ENCODE results near the gene LRIT2.
A peak's percentile ranks its signal among the peaks of the same experiment; 100 is the strongest.

The LRIT2 gene

DNA sequence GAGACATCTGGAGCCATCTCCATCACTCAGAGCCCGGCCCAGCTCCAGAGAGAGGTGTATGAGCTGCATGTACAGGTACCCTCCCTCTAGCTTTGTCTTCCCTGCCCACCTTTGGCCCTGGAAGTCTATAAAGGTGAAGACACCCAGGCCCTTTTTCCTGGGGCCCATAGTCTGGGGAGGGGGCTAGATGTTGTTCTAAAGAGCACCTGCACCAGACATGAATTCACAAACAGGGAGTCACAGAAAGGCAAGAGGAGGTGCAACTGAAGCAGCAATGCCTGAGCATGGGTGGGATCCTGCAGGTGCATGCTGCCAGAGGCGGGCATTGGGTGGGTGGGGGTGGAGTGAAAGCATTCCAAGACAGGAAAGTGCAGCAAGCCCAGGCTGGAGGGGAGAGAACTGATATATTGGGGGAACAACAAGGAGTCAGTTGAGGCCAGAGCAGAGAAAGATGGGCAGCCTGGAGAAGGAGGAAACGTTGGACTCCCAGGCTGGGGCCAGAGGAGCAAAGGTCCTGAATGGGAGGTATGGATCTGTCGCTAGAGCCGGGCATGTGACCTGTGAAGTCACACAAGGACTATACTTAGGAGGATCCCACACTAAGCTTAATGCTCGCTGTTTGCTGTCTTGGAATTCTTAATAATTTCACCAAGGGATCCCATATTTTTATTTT lies 19.4 kb downstream of the LRIT2 start:
- Histone ChIP-seq H3K4me1 (ENCODE audit: control insufficient read depth, insufficient read depth, low read length) (no peaks in the 10 kb centered on the region), H3K27me3 (ENCODE audit: control insufficient read depth, insufficient read depth, low read length) (no peaks in the 10 kb centered on the region), H3K4me3 (ENCODE audit: low read length) (no peak overlapping the region), H3K36me3 (ENCODE audit: control insufficient read depth, insufficient read depth, low read length) (no peaks in the 10 kb centered on the region), H3K9me3 (ENCODE audit: control insufficient read depth, insufficient read depth, low read length) (no peaks in the 10 kb centered on the region), H3K27ac (ENCODE audit: low read length) (no peak overlapping the region)
- no peak for DNase-seq (ENCODE audit: low read depth, low spot score)
- WGBS (ENCODE audit: insufficient coverage, insufficient read length): no CpG with 5 or more reads among the region's 6 CpGs

DNA sequence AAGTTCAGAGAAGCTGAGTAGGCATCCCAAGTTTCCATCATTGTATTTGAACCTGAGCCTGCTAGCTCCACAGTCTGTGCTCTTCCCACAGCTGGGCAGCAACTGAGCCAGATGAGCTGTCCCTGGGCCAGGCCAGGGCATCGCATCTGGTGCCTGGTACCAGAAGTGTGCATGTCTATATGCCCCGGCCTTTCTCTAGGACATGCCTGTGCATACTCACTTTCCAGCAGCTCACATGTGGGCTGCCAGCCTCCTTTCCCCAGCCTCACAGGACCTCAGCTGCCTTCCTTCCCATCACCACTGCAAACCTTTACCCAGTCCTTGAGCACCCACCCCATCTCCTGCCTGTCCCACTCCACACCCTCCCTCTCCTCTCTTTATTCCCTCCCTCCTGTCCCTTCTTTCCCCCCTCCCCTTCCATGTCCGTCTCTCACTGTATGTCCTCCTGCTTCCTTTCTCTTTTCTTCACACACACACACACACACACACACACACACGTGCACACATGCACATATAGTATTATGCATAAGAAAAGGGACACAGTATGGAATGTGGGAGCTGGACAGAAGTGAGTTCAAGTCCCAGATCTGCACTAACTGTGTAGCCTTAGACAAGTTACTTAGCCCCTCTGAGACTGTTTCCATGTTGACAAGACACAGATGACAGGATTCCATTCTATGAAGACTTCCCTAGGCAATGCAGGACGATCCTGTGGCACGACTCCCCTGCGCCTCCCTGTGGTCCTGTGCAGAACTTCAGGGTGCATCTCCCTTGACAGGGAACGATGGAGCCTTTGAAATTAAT lies 20.1 kb downstream of the LRIT2 start:
- peak; percentile 45 for DNase-seq (ENCODE audit: low read depth, low spot score)

GRCh38 chr10:84204610-84205009 lies 20.7 kb downstream of the LRIT2 start:
- no CpG with 5 or more reads among the region's 4 CpGs for WGBS (ENCODE audit: insufficient coverage, insufficient read length)
- Histone ChIP-seq H3K4me1 (ENCODE audit: control insufficient read depth, insufficient read depth, low read length) (no peaks in the 10 kb centered on the region), H3K9me3 (ENCODE audit: control insufficient read depth, insufficient read depth, low read length) (no peaks in the 10 kb centered on the region), H3K36me3 (ENCODE audit: control insufficient read depth, insufficient read depth, low read length) (no peaks in the 10 kb centered on the region; the same call in 1 of the 2 replicates), H3K4me3 (ENCODE audit: low read length) (no peak overlapping the region), H3K27me3 (ENCODE audit: control insufficient read depth, insufficient read depth, low read length) (no peaks in the 10 kb centered on the region), H3K27ac (ENCODE audit: low read length) (no peak overlapping the region)
- no peak for DNase-seq (ENCODE audit: low read depth, low spot score)

More for the DNA sequence above, 20.1 kb downstream of the LRIT2 start:
- H3K9me3 ChIP-seq (ENCODE audit: control insufficient read depth, insufficient read depth, low read length): no peaks in the 10 kb centered on the region
- H3K4me3 ChIP-seq (ENCODE audit: low read length): no peak overlapping the region
- no peaks in the 10 kb centered on the region; the same call in 1 of the 2 replicates for H3K36me3 ChIP-seq (ENCODE audit: control insufficient read depth, insufficient read depth, low read length)
- no peaks in the 10 kb centered on the region for H3K27me3 ChIP-seq (ENCODE audit: control insufficient read depth, insufficient read depth, low read length)
- no peak overlapping the region for H3K27ac ChIP-seq (ENCODE audit: low read length)
- WGBS (ENCODE audit: insufficient coverage, insufficient read length): no CpG with 5 or more reads among the region's 8 CpGs
- no peaks in the 10 kb centered on the region for H3K4me1 ChIP-seq (ENCODE audit: control insufficient read depth, insufficient read depth, low read length)

DNA sequence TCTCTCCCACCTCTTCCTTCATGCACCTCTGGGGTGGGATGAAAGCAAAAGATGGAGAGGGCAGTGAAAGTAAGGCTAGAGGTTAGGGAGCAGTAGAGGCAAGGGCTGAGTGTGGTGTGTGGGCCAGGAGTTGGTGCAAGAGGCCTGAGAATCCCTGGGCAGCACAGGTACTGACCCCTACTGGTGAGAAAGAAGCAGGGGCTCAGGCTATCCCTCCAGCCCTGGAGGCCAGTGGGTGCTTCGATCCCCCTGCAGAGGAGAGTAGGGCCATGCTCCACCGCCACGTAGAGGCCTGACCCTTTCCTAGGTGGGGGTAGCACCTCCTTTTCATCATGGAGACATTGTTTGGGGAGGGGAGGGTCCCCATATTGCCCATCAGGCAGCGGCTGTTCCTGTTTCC lies 21.2 kb downstream of the LRIT2 start:
- H3K9me3 ChIP-seq (ENCODE audit: control insufficient read depth, insufficient read depth, low read length): no peaks in the 10 kb centered on the region
- no peaks in the 10 kb centered on the region; the same call in 1 of the 2 replicates for H3K36me3 ChIP-seq (ENCODE audit: control insufficient read depth, insufficient read depth, low read length)
- no peaks in the 10 kb centered on the region for H3K4me1 ChIP-seq (ENCODE audit: control insufficient read depth, insufficient read depth, low read length)
- H3K4me3 ChIP-seq (ENCODE audit: low read length): no peak overlapping the region
- no CpG with 5 or more reads among the region's 4 CpGs for WGBS (ENCODE audit: insufficient coverage, insufficient read length)
- no peak overlapping the region for H3K27ac ChIP-seq (ENCODE audit: low read length)
- H3K27me3 ChIP-seq (ENCODE audit: control insufficient read depth, insufficient read depth, low read length): no peaks in the 10 kb centered on the region
- DNase-seq (ENCODE audit: low read depth, low spot score): no peak

- Histone ChIP-seq H3K36me3 (ENCODE audit: control insufficient read depth, insufficient read depth, low read length) (no peaks in the 10 kb centered on the region; the same call in 1 of the 2 replicates), H3K27me3 (ENCODE audit: control insufficient read depth, insufficient read depth, low read length) (no peaks in the 10 kb centered on the region), H3K9me3 (ENCODE audit: control insufficient read depth, insufficient read depth, low read length) (no peaks in the 10 kb centered on the region), H3K4me1 (ENCODE audit: control insufficient read depth, insufficient read depth, low read length) (no peaks in the 10 kb centered on the region), H3K27ac (ENCODE audit: low read length) (no peak overlapping the region), H3K4me3 (ENCODE audit: low read length) (no peak overlapping the region)
- no peak for DNase-seq (ENCODE audit: low read depth, low spot score)
- WGBS (ENCODE audit: insufficient coverage, insufficient read length): no CpG with 5 or more reads among the region's 5 CpGs
Observed at GRCh38 chr10:84202349-84202748, 23.0 kb downstream of the LRIT2 start.

GRCh38 chr10:84201682-84202081 lies 23.7 kb downstream of the LRIT2 start:
- H3K27me3 ChIP-seq (ENCODE audit: control insufficient read depth, insufficient read depth, low read length): no peaks in the 10 kb centered on the region
- no peaks in the 10 kb centered on the region for H3K4me1 ChIP-seq (ENCODE audit: control insufficient read depth, insufficient read depth, low read length)
- no peak for DNase-seq (ENCODE audit: low read depth, low spot score)
- no peaks in the 10 kb centered on the region; the same call in 1 of the 2 replicates for H3K36me3 ChIP-seq (ENCODE audit: control insufficient read depth, insufficient read depth, low read length)
- H3K27ac ChIP-seq (ENCODE audit: low read length): no peak overlapping the region
- no CpG with 5 or more reads among the region's 11 CpGs for WGBS (ENCODE audit: insufficient coverage, insufficient read length)
- H3K4me3 ChIP-seq (ENCODE audit: low read length): no peak overlapping the region
- H3K9me3 ChIP-seq (ENCODE audit: control insufficient read depth, insufficient read depth, low read length): no peaks in the 10 kb centered on the region

- WGBS (ENCODE audit: insufficient coverage, insufficient read length): no CpG with 5 or more reads among the region's 6 CpGs
- H3K4me3 ChIP-seq (ENCODE audit: low read length): no peak overlapping the region
Observed at GRCh38 chr10:84201244-84201606, 24.1 kb downstream of the LRIT2 start.

DNA sequence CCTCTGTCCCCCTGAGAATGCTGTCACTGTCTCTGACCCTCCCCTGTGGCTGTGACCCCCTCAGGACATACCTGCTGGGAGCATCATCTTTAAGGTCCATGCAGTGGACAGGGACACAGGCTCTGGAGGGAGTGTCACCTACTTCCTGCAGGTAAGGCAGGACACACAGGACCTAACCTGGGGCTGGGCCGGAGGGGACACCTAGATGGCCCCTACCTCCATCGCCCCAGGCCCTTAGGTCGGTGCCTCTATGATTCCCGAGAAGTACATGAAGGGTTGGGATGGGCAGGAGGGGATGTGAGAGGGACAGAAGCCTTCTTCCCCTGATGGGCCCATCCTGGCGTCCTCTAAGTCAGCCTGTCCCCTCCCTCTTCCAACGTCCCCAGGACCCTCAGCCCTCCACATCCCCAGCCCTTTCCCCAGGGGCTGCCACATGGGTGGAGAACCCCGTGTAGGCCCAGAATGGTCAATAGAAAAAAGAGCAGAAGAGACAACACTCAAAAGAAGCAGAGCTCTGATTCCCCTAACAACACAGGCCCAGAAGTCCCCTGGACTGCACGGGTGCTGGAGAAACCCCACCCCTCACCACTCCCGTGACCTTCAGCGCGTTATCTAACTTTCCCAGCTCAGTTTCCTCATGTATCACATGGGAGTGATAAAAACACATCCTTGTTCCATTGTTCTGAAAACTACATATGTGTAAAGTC lies 24.7 kb downstream of the LRIT2 start:
- Histone ChIP-seq H3K36me3 (ENCODE audit: control insufficient read depth, insufficient read depth, low read length) (no peaks in the 10 kb centered on the region; the same call in 1 of the 2 replicates), H3K4me3 (ENCODE audit: low read length) (no peak overlapping the region), H3K4me1 (ENCODE audit: control insufficient read depth, insufficient read depth, low read length) (no peaks in the 10 kb centered on the region), H3K9me3 (ENCODE audit: control insufficient read depth, insufficient read depth, low read length) (no peaks in the 10 kb centered on the region), H3K27ac (ENCODE audit: low read length) (no peak overlapping the region), H3K27me3 (ENCODE audit: control insufficient read depth, insufficient read depth, low read length) (peaks cover 3% of the 10 kb centered on the region; the same call in 1 of the 2 replicates)
- no peak for DNase-seq (ENCODE audit: low read depth, low spot score)
- no CpG with 5 or more reads among the region's 11 CpGs for WGBS (ENCODE audit: insufficient coverage, insufficient read length)

More at GRCh38 chr10:84201244-84201606, 24.1 kb downstream of the LRIT2 start:
- DNase-seq (ENCODE audit: low read depth, low spot score): no peak
- Histone ChIP-seq H3K27me3 (ENCODE audit: control insufficient read depth, insufficient read depth, low read length) (no peaks in the 10 kb centered on the region), H3K36me3 (ENCODE audit: control insufficient read depth, insufficient read depth, low read length) (no peaks in the 10 kb centered on the region; the same call in 1 of the 2 replicates), H3K4me1 (ENCODE audit: control insufficient read depth, insufficient read depth, low read length) (no peaks in the 10 kb centered on the region), H3K9me3 (ENCODE audit: control insufficient read depth, insufficient read depth, low read length) (no peaks in the 10 kb centered on the region), H3K27ac (ENCODE audit: low read length) (no peak overlapping the region)

GRCh38 chr10:84198206-84198915 lies 27.0 kb downstream of the LRIT2 start:
- WGBS (ENCODE audit: insufficient coverage, insufficient read length): no CpG with 5 or more reads among the region's 7 CpGs
- Histone ChIP-seq H3K36me3 (ENCODE audit: control insufficient read depth, insufficient read depth, low read length) (no peaks in the 10 kb centered on the region; the same call in 1 of the 2 replicates), H3K9me3 (ENCODE audit: control insufficient read depth, insufficient read depth, low read length) (no peaks in the 10 kb centered on the region), H3K4me1 (ENCODE audit: control insufficient read depth, insufficient read depth, low read length) (no peaks in the 10 kb centered on the region), H3K4me3 (ENCODE audit: low read length) (no peak overlapping the region), H3K27me3 (ENCODE audit: control insufficient read depth, insufficient read depth, low read length) (peaks cover 17% of the 10 kb centered on the region; the same call in 1 of the 2 replicates), H3K27ac (ENCODE audit: low read length) (no peak overlapping the region)
- no peak for DNase-seq (ENCODE audit: low read depth, low spot score)

- Histone ChIP-seq H3K4me1 (ENCODE audit: control insufficient read depth, insufficient read depth, low read length) (no peaks in the 10 kb centered on the region), H3K27ac (ENCODE audit: low read length) (no peak overlapping the region), H3K9me3 (ENCODE audit: control insufficient read depth, insufficient read depth, low read length) (no peaks in the 10 kb centered on the region), H3K36me3 (ENCODE audit: control insufficient read depth, insufficient read depth, low read length) (no peaks in the 10 kb centered on the region; the same call in 1 of the 2 replicates), H3K27me3 (ENCODE audit: control insufficient read depth, insufficient read depth, low read length) (peaks cover 18% of the 10 kb centered on the region; the same call in 1 of the 2 replicates), H3K4me3 (ENCODE audit: low read length) (no peak overlapping the region)
- no CpG with 5 or more reads among the region's 5 CpGs for WGBS (ENCODE audit: insufficient coverage, insufficient read length)
- no peak for DNase-seq (ENCODE audit: low read depth, low spot score)
Observed at GRCh38 chr10:84197643-84198042, 27.7 kb downstream of the LRIT2 start.
